HepG2 (cell line): Measurements from ENCODE around the gene BRD3. TPM values are rescaled to one million over a fixed set of nuclear protein-coding genes. Genes with fewer than 3 reads are reported as not detected.

Source experiments
- ATAC-seq: fragments of 200-7000 bp; cut with Tn5 transposase; 3 replicates; pipeline ENCODE4 v1.9.1; 2020; ENCODE audit warnings: mild to moderate bottlenecking, moderate library complexity
- BruUV-seq: library from RNA; stranded (reverse); fragments of 400-500 nt; replicated peaks from 2 replicates; lab custom pipeline; 2021; lab: Mats Ljungman, UMichigan
- CTCF ChIA-PET: fragments of 300-600 bp; formaldehyde crosslinking; extraction: SDS; loops from one replicate; lab custom pipeline; 2021; ENCODE audit warnings: low total read pairs, inconsistent platforms, low intra/inter-chr PET ratio; lab: Yijun Ruan, JAX
- POLR2A ChIA-PET: fragments of 350-600 bp; sonication (Branson Sonifier 250); formaldehyde crosslinking; loops from one replicate; lab custom pipeline; 2020; ENCODE audit warnings: antibody characterized with exemption, inconsistent platforms; lab: Yijun Ruan, JAX
- DNase-seq: peaks from one replicate; pipeline ENCODE4 v3.0.0-alpha.2; 2015; ENCODE audit warnings: low spot score
- FAIRE-seq: peaks from 3 replicates; lab custom pipeline; 2011; peaks lifted over from hg19 to GRCh38; lab: Jason Lieb, UNC
- H2AFZ ChIP-seq: one replicate; pipeline ENCODE4 v1.6.1; 2011; ENCODE audit warnings: low read length, inconsistent platforms
- H3K27ac ChIP-seq: fragments of 300-600 bp; 3 replicates; pipeline ENCODE4 v1.8.0; 2011; ENCODE audit warnings: mixed run types, mild to moderate bottlenecking, mixed read lengths, low read length, inconsistent platforms; ENCODE audit not compliant: insufficient read depth; ENCODE audit errors: extremely low read length
- H3K27me3 ChIP-seq, 2 experiments: fragments of 200-600 bp in 1 of 2; 2 replicates in 1 of 2; 3 replicates in 1 of 2; pipeline versions ENCODE4 v1.6.0 to v1.8.0; 2011; ENCODE audit warnings: low read length in 2 of 2, mild to moderate bottlenecking in 2 of 2, moderate library complexity in 2 of 2, inconsistent platforms in 1 of 2; ENCODE audit not compliant: insufficient read depth in 2 of 2, control insufficient read depth in 1 of 2
- H3K36me3 ChIP-seq, 2 experiments: fragments of 200-600 bp in 1 of 2; replicated peaks in 1 of 2; 2 replicates in 1 of 2; 3 replicates in 1 of 2; pipeline versions ENCODE4 v1.5.1 to v1.8.0; 2011; ENCODE audit warnings: low read length in 2 of 2, inconsistent platforms in 1 of 2; ENCODE audit not compliant: insufficient read depth in 2 of 2, control insufficient read depth in 1 of 2
- H3K4me1 ChIP-seq: 2 replicates; pipeline ENCODE4 v1.5.1; 2012; ENCODE audit warnings: low read length, inconsistent platforms; ENCODE audit not compliant: insufficient read depth
- H3K4me2 ChIP-seq: 2 replicates; pipeline ENCODE4 v1.6.0; 2011; ENCODE audit warnings: low read depth, low read length, inconsistent platforms
- H3K4me3 ChIP-seq, 3 experiments: fragments of 200-600 bp in 1 of 3; sonication (generic), shearing (Covaris generic) in 1 of 3; replicated peaks in 1 of 3; 2 replicates each; pipeline ENCODE4 v1.5.1; 2011 to 2016; ENCODE audit warnings: low read length in 3 of 3, inconsistent platforms in 2 of 3, low read depth in 2 of 3, mild to moderate bottlenecking in 2 of 3, control low read depth in 1 of 3, mixed read lengths in 1 of 3; ENCODE audit not compliant: insufficient read depth in 1 of 3
- H3K79me2 ChIP-seq: one replicate; pipeline ENCODE4 v1.6.1; 2011; ENCODE audit warnings: low read length, inconsistent platforms; ENCODE audit not compliant: insufficient read depth
- H3K9ac ChIP-seq: 2 replicates; pipeline ENCODE4 v1.6.0; 2011; ENCODE audit warnings: mild to moderate bottlenecking, low read depth, low read length, inconsistent platforms; ENCODE audit not compliant: insufficient read depth
- H3K9me3 ChIP-seq: 2 replicates; pipeline ENCODE4 v1.5.1; 2012; ENCODE audit warnings: mild to moderate bottlenecking, low read length
- H4K20me1 ChIP-seq: 2 replicates; pipeline ENCODE4 v1.6.0; 2011; ENCODE audit warnings: inconsistent platforms, mild to moderate bottlenecking, low read length, moderate library complexity; ENCODE audit not compliant: insufficient read depth
- ADNP ChIP-seq: sonication (generic); formaldehyde crosslinking; IDR thresholded peaks from 2 replicates; pipeline ENCODE4 v1.4.0; 2020; ENCODE audit warnings: missing genetic modification reagents
- AGO2 ChIP-seq: fragments of 200-400 bp; formaldehyde crosslinking; optimal IDR thresholded peaks from 2 replicates; pipeline ENCODE3; 2017; ENCODE audit warnings: mild to moderate bottlenecking, low read depth, low read length, moderate library complexity
- FOSL2 ChIP-seq: sonication (generic); formaldehyde crosslinking; IDR thresholded peaks from 2 replicates; pipeline ENCODE4 v1.4.0; 2020; ENCODE audit warnings: missing genetic modification reagents
- IKZF1 ChIP-seq: fragments of 450-650 bp; IDR thresholded peaks from 2 replicates; pipeline ENCODE4 v1.7.1; 2016
- JARID2 ChIP-seq: sonication (generic); formaldehyde crosslinking; IDR thresholded peaks from 2 replicates; pipeline ENCODE4 v1.8.1; 2023; ENCODE audit warnings: missing genetic modification reagents, inconsistent platforms; ENCODE audit not compliant: insufficient replicate concordance
- KDM4B ChIP-seq: sonication (generic); formaldehyde crosslinking; IDR thresholded peaks from 2 replicates; pipeline ENCODE4 v1.4.0; 2020; ENCODE audit warnings: missing genetic modification reagents
- MATR3 ChIP-seq: sonication (generic); formaldehyde crosslinking; IDR thresholded peaks from 2 replicates; pipeline ENCODE4 v1.4.0; 2020; ENCODE audit warnings: missing genetic modification reagents
- MXI1 ChIP-seq: IDR thresholded peaks from 3 replicates; pipeline ENCODE4 v1.6.1; 2012; ENCODE audit warnings: low read depth, low read length, inconsistent platforms, borderline replicate concordance
- SMAD1 ChIP-seq: sonication (generic); formaldehyde crosslinking; IDR thresholded peaks from 2 replicates; pipeline ENCODE4 v1.4.0; 2020; ENCODE audit warnings: missing genetic modification reagents, low read depth, mild to moderate bottlenecking, borderline replicate concordance
- ZFP37 ChIP-seq: sonication (generic); formaldehyde crosslinking; IDR thresholded peaks from 2 replicates; pipeline ENCODE4 v1.4.0; 2020; ENCODE audit warnings: missing genetic modification reagents, borderline replicate concordance
- ZFP62 ChIP-seq: sonication (generic); formaldehyde crosslinking; IDR thresholded peaks from 2 replicates; pipeline ENCODE4 v1.4.0; 2020; ENCODE audit warnings: missing genetic modification reagents
- ZFP90 ChIP-seq: sonication (generic); formaldehyde crosslinking; IDR thresholded peaks from 2 replicates; pipeline ENCODE4 v1.8.0; 2022; ENCODE audit warnings: missing genetic modification reagents, mild to moderate bottlenecking, inconsistent platforms, borderline replicate concordance
- ZNF350 ChIP-seq: sonication (generic); formaldehyde crosslinking; IDR thresholded peaks from 2 replicates; pipeline ENCODE4 v1.4.0; 2020; ENCODE audit warnings: mild to moderate bottlenecking, low read depth, missing genetic modification reagents, borderline replicate concordance
- ZNF501 ChIP-seq: sonication (generic); formaldehyde crosslinking; IDR thresholded peaks from 2 replicates; pipeline ENCODE4 v1.5.1; 2020; ENCODE audit warnings: mild to moderate bottlenecking, moderate library complexity, missing genetic modification reagents
- ZNF879 ChIP-seq: sonication (generic); formaldehyde crosslinking; IDR thresholded peaks from 2 replicates; pipeline ENCODE4 v1.8.1; 2023; ENCODE audit warnings: missing genetic modification reagents
- WGBS: methylation state at CpG from one replicate; pipeline ENCODE4 v1.1.6; 2017; ENCODE audit warnings: low lambda C conversion rate; 5-methylcytosine and 5-hydroxymethylcytosine counted together
- in situ Hi-C: cut with HindIII; loops from 2 replicates; pipeline ENCODE4 v1.10.0; 2017; ENCODE audit warnings: low pct_unique_long_range_greater_than_20kb; ENCODE audit not compliant: extremely low pct_ligation_motif_present
- intact Hi-C: fragments of 100-400 bp; cut with micrococcal nuclease; formaldehyde crosslinking; loops from one replicate; pipeline ENCODE4 v1.10.0; 2022; ENCODE audit not compliant: unreplicated experiment
- polyA plus RNA-seq, 8 experiments: library from polyadenylated mRNA; depleted of rRNA in 3 of 8; stranded (reverse) in 7 of 8; unstranded in 1 of 8; fragments of >200 nt; fragmentation: Illumina TruSeq in 4 of 8; extraction: Trizol in 4 of 8; gene quantifications; 2 replicates each; pipeline versions ENCODE4 v1.2.1 to v1.2.3, GENCODE V29; 2011 to 2016; ENCODE audit warnings: low read depth in 4 of 8, missing spikeins in 1 of 8, mixed read lengths in 1 of 8; ENCODE audit not compliant: insufficient read depth in 1 of 8
- total RNA-seq, 5 experiments: library from RNA; depleted of rRNA; stranded (reverse); fragments of >200 nt; fragmentation: Illumina TruSeq; extraction: Trizol; gene quantifications; 2 replicates each; pipeline ENCODE4 v1.2.3, GENCODE V29; 2016; ENCODE audit warnings: low read depth in 1 of 5
- TF ChIP-seq, protein P1 (sequence below): sonication (generic); formaldehyde crosslinking; IDR thresholded peaks from 2 replicates; pipeline ENCODE4 v1.5.0; 2020; ENCODE audit warnings: mild to moderate bottlenecking, low read depth, missing genetic modification reagents, borderline replicate concordance
- TF ChIP-seq, protein P2 (sequence below): sonication (generic); formaldehyde crosslinking; IDR thresholded peaks from 2 replicates; pipeline ENCODE4 v1.9.0; 2021; ENCODE audit warnings: missing genetic modification reagents, borderline replicate concordance
- TF ChIP-seq, protein P3 (sequence below): sonication (generic); formaldehyde crosslinking; IDR thresholded peaks from 2 replicates; pipeline ENCODE4 v1.8.0; 2022; ENCODE audit warnings: missing genetic modification reagents, mild to moderate bottlenecking, moderate library complexity, borderline replicate concordance

BRD3 gene
- total and polyA plus RNA-seq, 2 of the 13 experiments (the other 11 are each of a cell fraction or from before 2014, with no cell fraction given): 5.9 to 12.9 TPM

DNA sequence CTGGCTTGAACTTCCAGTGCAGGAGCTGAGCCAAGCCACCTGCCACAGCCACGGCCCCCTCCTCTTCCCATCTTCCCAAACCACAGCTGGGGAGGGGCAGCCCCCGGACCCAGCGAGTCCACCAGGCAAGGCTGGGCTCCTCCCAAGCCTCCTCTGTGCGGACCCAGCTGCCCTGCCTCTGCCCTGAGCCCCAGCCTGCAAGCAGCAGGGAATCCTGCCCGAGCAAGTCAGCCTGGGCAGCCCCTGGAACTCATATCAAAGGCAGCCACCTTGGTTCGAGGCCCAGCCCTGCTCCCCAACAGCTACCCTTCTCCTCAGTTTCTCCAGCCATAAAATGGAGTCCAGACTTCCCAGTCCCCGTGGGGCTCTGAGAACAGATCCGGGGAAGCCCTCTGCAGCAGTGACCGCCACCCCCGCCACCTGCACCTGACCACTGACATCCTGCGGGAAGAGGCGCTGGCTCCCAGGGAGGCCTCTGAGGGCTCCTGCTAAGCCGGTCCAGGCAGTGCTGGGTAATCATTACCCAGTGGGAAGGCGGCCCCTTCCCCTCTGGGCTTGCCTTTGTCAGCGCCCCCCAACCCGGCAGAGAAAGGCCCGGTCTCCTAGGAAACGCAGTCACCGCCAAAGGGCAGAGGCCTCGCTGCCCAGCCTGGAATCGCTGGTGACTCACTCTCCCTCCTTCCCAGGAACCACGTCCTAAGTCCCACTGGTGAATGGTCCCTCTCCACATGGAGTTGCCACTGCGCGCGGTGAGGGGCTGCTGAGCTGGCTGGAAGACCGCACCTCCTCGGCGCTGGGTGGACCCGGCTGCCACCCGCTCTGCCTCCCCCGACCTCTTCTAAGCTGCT is 77.2 kb downstream of the BRD3 start:
- 11% methylated on average over 3 of the region's 31 CpGs for WGBS
- Histone ChIP-seq H3K79me2 (peaks cover 61% of the 10 kb centered on the region), H3K4me1 (peaks cover 71% of the 10 kb centered on the region), H2AFZ (no peak overlapping the region), H3K36me3 (peaks cover 4 to 14% of the 10 kb centered on the region in 2 experiments; a peak in 4 of 5 replicates), H3K4me3 (peak overlapping the region; percentile 80 to 98 (median 97)), H3K27me3 (no peaks in the 10 kb centered on the region), H3K27ac (peak overlapping the region; percentile 90), H3K9me3 (no peaks in the 10 kb centered on the region), H4K20me1 (peaks cover 47% of the 10 kb centered on the region), H3K4me2 (peak overlapping the region; percentile 96), H3K9ac (peak overlapping the region; percentile 79)
- in situ Hi-C loops: loop anchor here (5.0 kb wide), 1 partner anchor 203 kb away; no protein-coding TSS in a partner anchor
- intact Hi-C loops: loop anchor here (1.0 kb wide), 1 partner anchor 11 kb away; no protein-coding TSS in a partner anchor
- ChIA-PET POLR2A (interaction anchor here (1.2 to 4.4 kb wide), 3 partner anchors 11 to 98 kb away, joined by 4 to 24 read pairs (median 5); no protein-coding TSS in a partner anchor), CTCF (no interaction called here)
- ATAC-seq: peak; percentile 83
- FAIRE-seq: peak; percentile 84
- DNase-seq: peak; percentile 93
- BruUV-seq: no TSS peak
- peak; percentile 96; the same call in 2 of the 3 replicates for TF ChIP-seq MXI1
- no peak for TF ChIP-seq IKZF1
- no peak for TF ChIP-seq ADNP (CRISPR knock-in tag)
- TF ChIP-seq ZFP62 (CRISPR knock-in tag): no peak
- TF ChIP-seq, protein P1, sequence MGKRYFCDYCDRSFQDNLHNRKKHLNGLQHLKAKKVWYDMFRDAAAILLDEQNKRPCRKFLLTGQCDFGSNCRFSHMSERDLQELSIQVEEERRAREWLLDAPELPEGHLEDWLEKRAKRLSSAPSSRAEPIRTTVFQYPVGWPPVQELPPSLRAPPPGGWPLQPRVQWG (CRISPR knock-in tag): no peak
- TF ChIP-seq MATR3 (CRISPR knock-in tag): no peak
- TF ChIP-seq FOSL2: peak; percentile 96
- TF ChIP-seq ZNF350 (CRISPR knock-in tag): peak; percentile 53; the same call in 1 of the 2 replicates
- TF ChIP-seq, protein P2, sequence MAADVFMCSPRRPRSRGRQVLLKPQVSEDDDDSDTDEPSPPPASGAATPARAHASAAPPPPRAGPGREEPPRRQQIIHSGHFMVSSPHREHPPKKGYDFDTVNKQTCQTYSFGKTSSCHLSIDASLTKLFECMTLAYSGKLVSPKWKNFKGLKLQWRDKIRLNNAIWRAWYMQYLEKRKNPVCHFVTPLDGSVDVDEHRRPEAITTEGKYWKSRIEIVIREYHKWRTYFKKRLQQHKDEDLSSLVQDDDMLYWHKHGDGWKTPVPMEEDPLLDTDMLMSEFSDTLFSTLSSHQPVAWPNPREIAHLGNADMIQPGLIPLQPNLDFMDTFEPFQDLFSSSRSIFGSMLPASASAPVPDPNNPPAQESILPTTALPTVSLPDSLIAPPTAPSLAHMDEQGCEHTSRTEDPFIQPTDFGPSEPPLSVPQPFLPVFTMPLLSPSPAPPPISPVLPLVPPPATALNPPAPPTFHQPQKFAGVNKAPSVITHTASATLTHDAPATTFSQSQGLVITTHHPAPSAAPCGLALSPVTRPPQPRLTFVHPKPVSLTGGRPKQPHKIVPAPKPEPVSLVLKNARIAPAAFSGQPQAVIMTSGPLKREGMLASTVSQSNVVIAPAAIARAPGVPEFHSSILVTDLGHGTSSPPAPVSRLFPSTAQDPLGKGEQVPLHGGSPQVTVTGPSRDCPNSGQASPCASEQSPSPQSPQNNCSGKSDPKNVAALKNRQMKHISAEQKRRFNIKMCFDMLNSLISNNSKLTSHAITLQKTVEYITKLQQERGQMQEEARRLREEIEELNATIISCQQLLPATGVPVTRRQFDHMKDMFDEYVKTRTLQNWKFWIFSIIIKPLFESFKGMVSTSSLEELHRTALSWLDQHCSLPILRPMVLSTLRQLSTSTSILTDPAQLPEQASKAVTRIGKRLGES (CRISPR knock-in tag): no peak
- 0 out of 2 replicates have a peak, but pooled peaks have one; percentile 24 for TF ChIP-seq ZFP90 (CRISPR knock-in tag)
- peak; percentile 15; the same call in 1 of the 2 replicates for TF ChIP-seq ZFP37
- TF ChIP-seq ZNF879: no peak
- no peak for TF ChIP-seq JARID2 (CRISPR knock-in tag)
- TF ChIP-seq AGO2: peak; percentile 56
- TF ChIP-seq SMAD1 (CRISPR knock-in tag): 0 out of 2 replicates have a peak, but pooled peaks have one; percentile 26
- peak; percentile 49; the same call in 1 of the 2 replicates for TF ChIP-seq KDM4B (CRISPR knock-in tag)
- TF ChIP-seq, protein P3, sequence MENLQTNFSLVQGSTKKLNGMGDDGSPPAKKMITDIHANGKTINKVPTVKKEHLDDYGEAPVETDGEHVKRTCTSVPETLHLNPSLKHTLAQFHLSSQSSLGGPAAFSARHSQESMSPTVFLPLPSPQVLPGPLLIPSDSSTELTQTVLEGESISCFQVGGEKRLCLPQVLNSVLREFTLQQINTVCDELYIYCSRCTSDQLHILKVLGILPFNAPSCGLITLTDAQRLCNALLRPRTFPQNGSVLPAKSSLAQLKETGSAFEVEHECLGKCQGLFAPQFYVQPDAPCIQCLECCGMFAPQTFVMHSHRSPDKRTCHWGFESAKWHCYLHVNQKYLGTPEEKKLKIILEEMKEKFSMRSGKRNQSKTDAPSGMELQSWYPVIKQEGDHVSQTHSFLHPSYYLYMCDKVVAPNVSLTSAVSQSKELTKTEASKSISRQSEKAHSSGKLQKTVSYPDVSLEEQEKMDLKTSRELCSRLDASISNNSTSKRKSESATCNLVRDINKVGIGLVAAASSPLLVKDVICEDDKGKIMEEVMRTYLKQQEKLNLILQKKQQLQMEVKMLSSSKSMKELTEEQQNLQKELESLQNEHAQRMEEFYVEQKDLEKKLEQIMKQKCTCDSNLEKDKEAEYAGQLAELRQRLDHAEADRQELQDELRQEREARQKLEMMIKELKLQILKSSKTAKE: no peak
- 0 out of 2 replicates have a peak, but pooled peaks have one; percentile 48 for TF ChIP-seq ZNF501 (CRISPR knock-in tag)
